Lung (tissue), 12 donors: ENCODE measurements around the gene CACNB1. TPM values are rescaled to one million over a fixed set of nuclear protein-coding genes. Genes with fewer than 3 reads are reported as not detected.
A peak's percentile ranks its signal among the peaks of the same experiment; 100 is the strongest.

Experiments used
- ATAC-seq: fragments of 200-7000 bp; cut with Tn5 transposase; one replicate; pipeline ENCODE4 v1.9.1; 2020; ENCODE audit warnings: moderate number of reproducible peaks; ENCODE audit not compliant: insufficient read depth, low FRiP score
- DNase-seq, 3 donors: peaks; one replicate each; pipeline ENCODE4 v3.0.0-alpha.2; 2013 to 2017
- H3K27ac ChIP-seq, 2 donors: one replicate each; pipeline ENCODE4 v1.5.1; 2013; ENCODE audit warnings: mild to moderate bottlenecking in 2 of 2, moderate library complexity in 2 of 2, control low read depth in 1 of 2, inconsistent platforms in 1 of 2, low read depth in 1 of 2, low read length in 1 of 2
- H3K27me3 ChIP-seq, 3 donors: one replicate each; pipeline ENCODE4 v1.5.1; 2013; ENCODE audit warnings: low read length in 2 of 3; ENCODE audit not compliant: control insufficient read depth in 3 of 3, insufficient read depth in 3 of 3
- H3K36me3 ChIP-seq, 4 donors: one replicate each; pipeline ENCODE4 v1.5.1; 2013; ENCODE audit warnings: low read length in 4 of 4, mild to moderate bottlenecking in 1 of 4, moderate library complexity in 1 of 4; ENCODE audit not compliant: control insufficient read depth in 4 of 4, insufficient read depth in 4 of 4
- H3K4me1 ChIP-seq, 5 donors: one replicate each; pipeline ENCODE4 v1.5.1; 2013; ENCODE audit warnings: low read length in 5 of 5, mild to moderate bottlenecking in 2 of 5, moderate library complexity in 1 of 5; ENCODE audit not compliant: control insufficient read depth in 5 of 5, insufficient read depth in 5 of 5
- H3K4me3 ChIP-seq: one replicate; pipeline ENCODE4 v1.5.1; 2013; ENCODE audit warnings: mild to moderate bottlenecking, control low read depth, moderate library complexity
- H3K9ac ChIP-seq, 2 donors: one replicate each; pipeline ENCODE4 v1.5.1; 2013; ENCODE audit warnings: low read length in 2 of 2, control low read depth in 1 of 2; ENCODE audit not compliant: insufficient read depth in 1 of 2
- H3K9me3 ChIP-seq, 4 donors: one replicate each; pipeline ENCODE4 v1.5.1; 2013; ENCODE audit warnings: low read length in 3 of 4, mild to moderate bottlenecking in 1 of 4, moderate library complexity in 1 of 4; ENCODE audit not compliant: control insufficient read depth in 4 of 4, insufficient read depth in 3 of 4
- WGBS, 2 donors: extraction: QIAGEN DNeasy Blood & Tissue Kit; methylation state at CpG; one replicate each; pipeline ENCODE4 v1.1.7; 2013; 5-methylcytosine and 5-hydroxymethylcytosine counted together
- polyA plus RNA-seq, 2 donors: library from polyadenylated mRNA; stranded (reverse); fragments of 200-250 nt; gene quantifications; one replicate each; pipeline ENCODE4 v1.2.1, GENCODE V29; 2013
- total RNA-seq, 2 donors: library from RNA; depleted of rRNA in 1 of 2; stranded (reverse); fragments of >200 nt in 1 of 2; gene quantifications; one replicate each; pipeline ENCODE4 v1.2.1, GENCODE V29; 2014 to 2021
- TF ChIP-seq, protein P1 (sequence below): IDR thresholded peaks from 2 replicates; pipeline ENCODE4 v1.5.1; 2012; ENCODE audit warnings: mild to moderate bottlenecking; ENCODE audit errors: control extremely low read depth, extremely low read depth
- donor health status: control.
- donor health status: control.
- donor health status: Bipolar disorder and iron deficiency.
- donor health status: healthy.
- donor health status: DM: yes; HTN: yes; CAD: no.

Gene CACNB1
- total and polyA plus RNA-seq, 4 donors, result 6.8 to 49.6 (median 21.7) TPM

DNA sequence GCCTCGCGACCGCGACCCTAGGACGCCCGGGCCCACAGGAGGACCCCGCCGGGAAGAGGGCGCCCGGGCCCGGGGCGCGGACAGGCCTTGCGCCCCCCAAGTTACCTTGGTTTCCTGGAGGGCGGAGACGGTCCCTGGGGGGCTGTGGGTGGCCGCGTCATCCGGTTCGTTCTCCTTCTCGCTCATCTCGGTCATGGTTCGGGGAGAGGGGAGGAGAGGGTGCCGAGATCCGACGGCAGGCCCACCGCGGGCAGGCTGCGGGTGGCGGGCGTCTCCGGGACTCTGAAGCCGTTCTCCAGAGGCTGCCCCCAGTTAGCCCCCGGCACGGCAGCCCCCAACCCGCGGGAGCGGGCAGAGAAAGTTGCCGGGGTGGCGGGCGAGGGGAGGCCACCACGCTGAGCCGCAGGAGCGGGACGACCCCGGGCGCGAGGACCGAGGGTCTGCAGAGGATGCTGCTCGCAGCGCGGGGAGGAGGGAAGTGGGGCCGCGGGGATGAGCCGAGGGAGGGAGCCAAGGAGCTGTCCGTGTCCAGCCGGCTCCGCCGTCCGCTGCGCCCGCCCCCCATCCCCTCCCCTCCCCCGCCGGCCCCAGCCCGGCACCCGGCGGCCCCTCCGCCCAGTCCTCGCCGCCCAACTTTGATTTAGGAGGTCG is 28.0 kb upstream of the CACNB1 start, which contains the start of gene STAC2:
Gene STAC2, minus strand, starts transcription at position 638 of the 651 bp plus-strand sequence. Its CDS starts 443 bp downstream, at position 195.
- TF ChIP-seq, protein P1, sequence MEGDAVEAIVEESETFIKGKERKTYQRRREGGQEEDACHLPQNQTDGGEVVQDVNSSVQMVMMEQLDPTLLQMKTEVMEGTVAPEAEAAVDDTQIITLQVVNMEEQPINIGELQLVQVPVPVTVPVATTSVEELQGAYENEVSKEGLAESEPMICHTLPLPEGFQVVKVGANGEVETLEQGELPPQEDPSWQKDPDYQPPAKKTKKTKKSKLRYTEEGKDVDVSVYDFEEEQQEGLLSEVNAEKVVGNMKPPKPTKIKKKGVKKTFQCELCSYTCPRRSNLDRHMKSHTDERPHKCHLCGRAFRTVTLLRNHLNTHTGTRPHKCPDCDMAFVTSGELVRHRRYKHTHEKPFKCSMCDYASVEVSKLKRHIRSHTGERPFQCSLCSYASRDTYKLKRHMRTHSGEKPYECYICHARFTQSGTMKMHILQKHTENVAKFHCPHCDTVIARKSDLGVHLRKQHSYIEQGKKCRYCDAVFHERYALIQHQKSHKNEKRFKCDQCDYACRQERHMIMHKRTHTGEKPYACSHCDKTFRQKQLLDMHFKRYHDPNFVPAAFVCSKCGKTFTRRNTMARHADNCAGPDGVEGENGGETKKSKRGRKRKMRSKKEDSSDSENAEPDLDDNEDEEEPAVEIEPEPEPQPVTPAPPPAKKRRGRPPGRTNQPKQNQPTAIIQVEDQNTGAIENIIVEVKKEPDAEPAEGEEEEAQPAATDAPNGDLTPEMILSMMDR, result no peak
- DNase-seq (peak in 1 of 3 donors; percentile 29), ATAC-seq (no peak)
- H3K9me3 ChIP-seq, result no peaks in the 10 kb centered on the region
- H3K36me3 ChIP-seq, result no peaks in the 10 kb centered on the region
- peaks cover 0 to 32% (median 12%) of the 10 kb centered on the region in 3 donors for H3K27me3 ChIP-seq
- no peak within 1 kb of the TSS for H3K9ac ChIP-seq
- H3K4me3 ChIP-seq, result no peak within 1 kb of the TSS
- H3K27ac ChIP-seq, result no peak within 1 kb of the TSS
- H3K4me1 ChIP-seq, result peaks cover 0 to 13% (median 0%) of the 10 kb centered on the region in 5 donors
- WGBS, 2 donors, result 2 to 3% methylated on average over 46 to 68 of the region's 71 CpGs

DNA sequence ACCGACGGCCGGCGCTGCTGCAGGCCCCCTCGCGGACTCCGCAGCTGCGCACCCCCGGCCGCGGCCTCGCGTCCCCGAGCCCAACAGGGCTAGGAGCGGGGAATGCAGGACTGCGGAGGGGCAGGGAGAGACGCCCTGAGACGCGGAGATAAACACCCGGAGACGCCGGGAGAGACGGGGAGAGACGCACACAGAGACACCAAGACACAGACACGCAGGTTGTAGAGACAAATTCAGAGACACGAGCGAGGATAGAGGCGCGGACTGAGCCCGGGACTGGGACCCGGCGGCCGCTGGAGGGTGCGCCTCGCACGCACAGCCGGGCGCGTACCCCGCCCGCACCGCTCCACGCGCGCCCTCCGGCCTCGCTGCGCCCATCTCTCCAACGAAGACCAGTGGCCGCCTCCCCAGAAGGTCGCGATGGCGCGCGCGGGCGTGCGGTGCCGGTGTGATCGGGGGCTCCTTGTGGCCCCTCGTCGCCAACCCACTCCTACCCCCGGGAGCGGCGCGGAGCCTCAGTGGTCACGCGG is 27.4 kb upstream of the CACNB1 start:
- no peak for ATAC-seq

DNA sequence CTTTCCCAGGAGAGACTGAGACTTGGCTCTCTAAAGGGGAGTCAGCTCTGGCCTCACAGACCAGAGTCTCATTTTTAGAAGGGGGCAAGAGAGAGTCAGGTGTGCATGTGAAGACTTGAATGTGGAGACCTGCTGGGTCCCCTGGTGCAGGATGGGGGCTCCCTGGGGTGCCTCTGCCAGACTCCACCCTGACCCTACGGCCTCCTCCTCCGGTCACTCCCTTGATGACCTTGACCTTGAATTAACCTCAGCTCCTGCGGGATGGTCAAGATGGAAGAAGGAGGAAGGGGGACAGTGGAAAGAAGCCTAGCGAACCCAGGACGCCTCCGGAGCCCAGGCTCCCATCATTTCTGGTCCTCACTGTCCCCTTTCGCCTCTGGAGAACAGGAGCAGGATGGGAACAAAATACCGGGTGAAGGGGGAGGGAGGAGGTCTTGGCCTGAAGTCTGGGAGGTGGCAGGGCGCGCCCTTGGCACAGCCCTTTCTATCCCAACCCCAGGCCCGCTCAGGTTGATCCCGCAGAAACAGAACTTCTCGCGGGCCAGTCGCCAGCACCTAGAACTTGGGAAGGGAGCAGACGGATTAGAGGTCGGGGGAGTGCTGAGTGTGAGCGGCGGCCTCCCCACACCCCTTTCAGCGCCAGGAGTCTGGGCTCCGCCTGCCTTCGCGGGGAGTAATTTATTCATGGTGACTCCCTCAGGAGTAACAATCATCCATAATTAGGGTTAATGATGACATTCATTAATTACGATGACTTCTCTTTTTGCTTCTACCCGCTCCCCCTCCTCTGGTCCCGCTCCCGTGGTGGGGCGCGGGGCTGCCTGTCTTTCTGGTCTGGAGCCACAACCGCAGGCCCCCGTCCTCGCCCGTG is 26.7 kb upstream of the CACNB1 start:
- no peak overlapping the region for H3K27ac ChIP-seq
- H3K9ac ChIP-seq, result no peak overlapping the region
- ATAC-seq (no peak), DNase-seq (peak in 1 of 3 donors; percentile 7)
- H3K36me3 ChIP-seq, result no peaks in the 10 kb centered on the region
- peaks cover 0 to 35% (median 12%) of the 10 kb centered on the region in 3 donors for H3K27me3 ChIP-seq
- H3K9me3 ChIP-seq, result no peaks in the 10 kb centered on the region
- H3K4me3 ChIP-seq, result no peak overlapping the region
- 37% methylated on average over 32 to 33 of the region's 33 CpGs for WGBS, 2 donors
- TF ChIP-seq, protein P1, result no peak
- H3K4me1 ChIP-seq, result peaks cover 0 to 13% (median 0%) of the 10 kb centered on the region in 5 donors

More for the DNA sequence above, 27.4 kb upstream of the CACNB1 start:
- no peak overlapping the region for H3K27ac ChIP-seq
- H3K9ac ChIP-seq, result no peak overlapping the region
- H3K9me3 ChIP-seq, result no peaks in the 10 kb centered on the region
- no peak overlapping the region for H3K4me3 ChIP-seq
- TF ChIP-seq, protein P1, result no peak
- peaks cover 0 to 32% (median 12%) of the 10 kb centered on the region in 3 donors for H3K27me3 ChIP-seq
- WGBS, 2 donors, result 3% methylated on average over 38 to 68 of the region's 68 CpGs
- H3K4me1 ChIP-seq, result peaks cover 0 to 13% (median 0%) of the 10 kb centered on the region in 5 donors
- DNase-seq, result no peak
- no peaks in the 10 kb centered on the region for H3K36me3 ChIP-seq
